Muscle layer of colon (tissue), 2 donors: Measurements from ENCODE around the gene GOPC.

ENCODE experiments used
- H3K27ac ChIP-seq: one replicate; pipeline ENCODE4 v1.7.0; 2013; ENCODE audit warnings: low read depth, mild to moderate bottlenecking, low read length, moderate library complexity
- H3K27me3 ChIP-seq, 2 donors: one replicate each; pipeline ENCODE4 v1.7.0; 2013; ENCODE audit warnings: low read length in 2 of 2, mild to moderate bottlenecking in 2 of 2; ENCODE audit not compliant: insufficient read depth in 2 of 2, control insufficient read depth in 1 of 2
- H3K36me3 ChIP-seq: one replicate; pipeline ENCODE4 v1.7.0; 2013; ENCODE audit warnings: mild to moderate bottlenecking, low read length; ENCODE audit not compliant: insufficient read depth
- H3K4me1 ChIP-seq: one replicate; pipeline ENCODE4 v1.7.0; 2013; ENCODE audit warnings: mild to moderate bottlenecking, low read length; ENCODE audit not compliant: insufficient read depth
- H3K4me3 ChIP-seq, 2 donors: one replicate each; pipeline ENCODE4 v1.7.0; 2013; ENCODE audit warnings: low read length in 2 of 2, low read depth in 1 of 2, mild to moderate bottlenecking in 1 of 2, moderate library complexity in 1 of 2
- H3K9ac ChIP-seq: one replicate; pipeline ENCODE4 v1.7.0; 2013; ENCODE audit warnings: low read length
- H3K9me3 ChIP-seq: one replicate; pipeline ENCODE4 v1.7.0; 2013; ENCODE audit warnings: mild to moderate bottlenecking, low read length
- donor health status: abdominal sarcoma.
- donor health status: Adenocarcinoma of cecum.

GOPC gene

GRCh38 chr6:117592983-117593759 lies 9.1 kb downstream of the GOPC start:
- H3K9me3 ChIP-seq: no peaks in the 10 kb centered on the region
- H3K4me3 ChIP-seq: no peak overlapping the region
- peaks cover 7% of the 10 kb centered on the region for H3K4me1 ChIP-seq
- H3K27me3 ChIP-seq: no peaks in the 10 kb centered on the region
- no peak overlapping the region for H3K9ac ChIP-seq
- H3K36me3 ChIP-seq: no peaks in the 10 kb centered on the region
- H3K27ac ChIP-seq: no peak overlapping the region

GRCh38 chr6:117591405-117591804 lies 10.9 kb downstream of the GOPC start:
- H3K27me3 ChIP-seq: no peaks in the 10 kb centered on the region
- H3K36me3 ChIP-seq: no peaks in the 10 kb centered on the region
- H3K27ac ChIP-seq: no peak overlapping the region
- peaks cover 7% of the 10 kb centered on the region for H3K4me1 ChIP-seq
- no peak overlapping the region for H3K4me3 ChIP-seq
- H3K9me3 ChIP-seq: no peaks in the 10 kb centered on the region
- H3K9ac ChIP-seq: no peak overlapping the region

GRCh38 chr6:117590447-117590846 lies 11.9 kb downstream of the GOPC start:
- H3K4me1 ChIP-seq: peaks cover 7% of the 10 kb centered on the region
- H3K27ac ChIP-seq: no peak overlapping the region
- no peak overlapping the region for H3K9ac ChIP-seq
- H3K4me3 ChIP-seq: no peak overlapping the region
- no peaks in the 10 kb centered on the region for H3K9me3 ChIP-seq
- H3K36me3 ChIP-seq: no peaks in the 10 kb centered on the region
- H3K27me3 ChIP-seq: no peaks in the 10 kb centered on the region

- H3K4me1 ChIP-seq: no peaks in the 10 kb centered on the region
- H3K36me3 ChIP-seq: no peaks in the 10 kb centered on the region
- H3K4me3 ChIP-seq: no peak overlapping the region
- H3K9ac ChIP-seq: no peak overlapping the region
- H3K9me3 ChIP-seq: no peaks in the 10 kb centered on the region
- no peaks in the 10 kb centered on the region for H3K27me3 ChIP-seq
- H3K27ac ChIP-seq: no peak overlapping the region
These were observed 16.7 kb downstream of the GOPC start for GRCh38 chr6:117585647-117586046.

GRCh38 chr6:117574198-117574597 lies 28.1 kb downstream of the GOPC start:
- Histone ChIP-seq H3K4me1 (no peaks in the 10 kb centered on the region), H3K27ac (no peak overlapping the region), H3K4me3 (no peak overlapping the region), H3K9me3 (no peaks in the 10 kb centered on the region), H3K27me3 (no peaks in the 10 kb centered on the region), H3K36me3 (peaks cover 7% of the 10 kb centered on the region), H3K9ac (no peak overlapping the region)

GRCh38 chr6:117573006-117573680 lies 29.2 kb downstream of the GOPC start:
- no peaks in the 10 kb centered on the region for H3K4me1 ChIP-seq
- H3K4me3 ChIP-seq: no peak overlapping the region
- no peaks in the 10 kb centered on the region for H3K9me3 ChIP-seq
- H3K36me3 ChIP-seq: peaks cover 17% of the 10 kb centered on the region
- H3K9ac ChIP-seq: no peak overlapping the region
- no peak overlapping the region for H3K27ac ChIP-seq
- no peaks in the 10 kb centered on the region for H3K27me3 ChIP-seq

GRCh38 chr6:117568831-117569410 lies 33.4 kb downstream of the GOPC start:
- Histone ChIP-seq H3K9me3 (no peaks in the 10 kb centered on the region), H3K4me3 (no peak overlapping the region), H3K36me3 (peaks cover 27% of the 10 kb centered on the region), H3K27ac (no peak overlapping the region), H3K9ac (no peak overlapping the region), H3K27me3 (no peaks in the 10 kb centered on the region), H3K4me1 (no peaks in the 10 kb centered on the region)

- H3K4me3 ChIP-seq: no peak overlapping the region
- peaks cover 29% of the 10 kb centered on the region for H3K36me3 ChIP-seq
- no peaks in the 10 kb centered on the region for H3K4me1 ChIP-seq
- H3K27ac ChIP-seq: no peak overlapping the region
- no peak overlapping the region for H3K9ac ChIP-seq
- no peaks in the 10 kb centered on the region for H3K9me3 ChIP-seq
- H3K27me3 ChIP-seq: no peaks in the 10 kb centered on the region
These were observed 34.1 kb downstream of the GOPC start for GRCh38 chr6:117568247-117568646.

GRCh38 chr6:117564681-117565080 lies 37.6 kb downstream of the GOPC start:
- H3K27ac ChIP-seq: no peak overlapping the region
- H3K9me3 ChIP-seq: no peaks in the 10 kb centered on the region
- no peak overlapping the region for H3K9ac ChIP-seq
- no peaks in the 10 kb centered on the region for H3K4me1 ChIP-seq
- H3K4me3 ChIP-seq: no peak overlapping the region
- H3K27me3 ChIP-seq: no peaks in the 10 kb centered on the region
- peaks cover 32% of the 10 kb centered on the region for H3K36me3 ChIP-seq

GRCh38 chr6:117561128-117561527 lies 41.2 kb downstream of the GOPC start:
- no peaks in the 10 kb centered on the region for H3K27me3 ChIP-seq
- H3K4me3 ChIP-seq: no peak overlapping the region
- H3K27ac ChIP-seq: no peak overlapping the region
- H3K9me3 ChIP-seq: no peaks in the 10 kb centered on the region
- no peaks in the 10 kb centered on the region for H3K4me1 ChIP-seq
- peaks cover 11% of the 10 kb centered on the region for H3K36me3 ChIP-seq
- H3K9ac ChIP-seq: no peak overlapping the region

- Histone ChIP-seq H3K9me3 (no peaks in the 10 kb centered on the region), H3K4me3 (no peak overlapping the region), H3K27ac (no peak overlapping the region), H3K4me1 (no peaks in the 10 kb centered on the region), H3K36me3 (peaks cover 9% of the 10 kb centered on the region), H3K27me3 (no peaks in the 10 kb centered on the region), H3K9ac (no peak overlapping the region)
These were observed 43.0 kb downstream of the GOPC start for GRCh38 chr6:117559299-117559698.
